ENCODE measurements around the gene ATF6.
A peak's percentile ranks its signal among the peaks of the same experiment; 100 is the strongest.

The ATF6 gene

GRCh38 chr1:161905269-161905884 is 139.3 kb downstream of the ATF6 start:
- DNase-seq, result no peak

- DNase-seq, result no peak
These were observed 141.1 kb downstream of the ATF6 start for GRCh38 chr1:161907265-161907664.

- no peak for DNase-seq
These were observed 142.1 kb downstream of the ATF6 start for GRCh38 chr1:161908264-161908663.

GRCh38 chr1:161910604-161911003 is 144.5 kb downstream of the ATF6 start:
- DNase-seq, result no peak

GRCh38 chr1:161913482-161914140 is 147.5 kb downstream of the ATF6 start:
- DNase-seq, result no peak

- DNase-seq, result no peak
These were observed 148.5 kb downstream of the ATF6 start for GRCh38 chr1:161914595-161914994.

- no peak for DNase-seq
These were observed 149.0 kb downstream of the ATF6 start for GRCh38 chr1:161915051-161915503.

GRCh38 chr1:161915978-161916377 is 149.9 kb downstream of the ATF6 start:
- no peak for DNase-seq

GRCh38 chr1:161919229-161919628 is 153.1 kb downstream of the ATF6 start:
- DNase-seq, result no peak

- no peak for DNase-seq
These were observed 155.4 kb downstream of the ATF6 start for GRCh38 chr1:161921491-161921890.

GRCh38 chr1:161921990-161922389 is 155.9 kb downstream of the ATF6 start:
- DNase-seq, result no peak

GRCh38 chr1:161928056-161928455 is 161.9 kb downstream of the ATF6 start:
- DNase-seq, result no peak

- no peak for DNase-seq
These were observed 163.0 kb downstream of the ATF6 start for GRCh38 chr1:161929137-161929536.

GRCh38 chr1:161930064-161930463 is 163.9 kb downstream of the ATF6 start:
- DNase-seq, result no peak

- no peak for DNase-seq
These were observed 166.5 kb downstream of the ATF6 start for GRCh38 chr1:161932668-161933067.

- no peak for DNase-seq
These were observed 167.8 kb downstream of the ATF6 start for GRCh38 chr1:161933592-161934588.

- DNase-seq, result no peak
These were observed 169.1 kb downstream of the ATF6 start for GRCh38 chr1:161935264-161935663.

GRCh38 chr1:161936786-161937185 is 170.7 kb downstream of the ATF6 start:
- DNase-seq, result no peak

- no peak for DNase-seq
These were observed 174.9 kb downstream of the ATF6 start for GRCh38 chr1:161940866-161941591.

- DNase-seq, result no peak
These were observed 175.8 kb downstream of the ATF6 start for GRCh38 chr1:161941726-161942436.

GRCh38 chr1:161943737-161944136 is 177.6 kb downstream of the ATF6 start:
- DNase-seq, result peak; percentile 78

- no peak for DNase-seq
These were observed 178.3 kb downstream of the ATF6 start for GRCh38 chr1:161944381-161944780.
